SK-N-SH treated with all-trans-retinoic acid at 6 μM for 48 hours (cell line): Measurements from ENCODE around the gene COPG2.
A peak's percentile ranks its signal among the peaks of the same experiment; 100 is the strongest.

ENCODE experiments used
- ATAC-seq: fragments of 200-7000 bp; cut with Tn5 transposase; 3 replicates; pipeline ENCODE4 v1.9.1; 2020; ENCODE audit warnings: mild to moderate bottlenecking, moderate library complexity
- ARNTL ChIP-seq: fragments of 450-650 bp; formaldehyde crosslinking; IDR thresholded peaks from 2 replicates; pipeline ENCODE4 v1.5.0; 2020; ENCODE audit warnings: low read depth, mild to moderate bottlenecking, moderate library complexity, borderline replicate concordance
- CREB5 ChIP-seq: fragments of 250-450 bp; sonication (Bioruptor Pico); IDR thresholded peaks from 2 replicates; pipeline ENCODE4 v1.5.1; 2020; ENCODE audit warnings: low read depth, mild to moderate bottlenecking, moderate library complexity
- ESRRG ChIP-seq: fragments of 250-450 bp; sonication (Bioruptor Pico); IDR thresholded peaks from 2 replicates; pipeline ENCODE4 v1.6.1; 2021; ENCODE audit warnings: mild to moderate bottlenecking
- PATZ1 ChIP-seq: fragments of 250-450 bp; sonication (Bioruptor Pico); IDR thresholded peaks from 2 replicates; pipeline ENCODE4 v1.8.0; 2020; ENCODE audit warnings: mild to moderate bottlenecking, moderate library complexity, borderline replicate concordance
- POU6F1 ChIP-seq: fragments of 250-450 bp; sonication (Bioruptor Pico); IDR thresholded peaks from 2 replicates; pipeline ENCODE4 v1.8.0; 2021; ENCODE audit warnings: low read depth, mild to moderate bottlenecking, moderate library complexity, borderline replicate concordance
- PPARA ChIP-seq: fragments of 250-450 bp; sonication (Bioruptor Pico); IDR thresholded peaks from 2 replicates; pipeline ENCODE4 v1.5.0; 2020; ENCODE audit warnings: mild to moderate bottlenecking, borderline replicate concordance
- SNAI2 ChIP-seq: fragments of 250-450 bp; sonication (Bioruptor Pico); IDR thresholded peaks from 2 replicates; pipeline ENCODE4 v1.5.0; 2020; ENCODE audit warnings: mild to moderate bottlenecking, moderate library complexity
- TOX ChIP-seq: fragments of 250-450 bp; sonication (Bioruptor Pico); IDR thresholded peaks from 2 replicates; pipeline ENCODE4 v1.8.0; 2021; ENCODE audit warnings: mild to moderate bottlenecking, moderate library complexity, borderline replicate concordance
- TSHZ2 ChIP-seq: fragments of 250-450 bp; sonication (Bioruptor Pico); IDR thresholded peaks from 2 replicates; pipeline ENCODE4 v1.5.0; 2020; ENCODE audit warnings: mild to moderate bottlenecking, moderate library complexity
- ZC3H10 ChIP-seq: fragments of 250-450 bp; sonication (Bioruptor Pico); IDR thresholded peaks from 2 replicates; pipeline ENCODE4 v1.5.1; 2021; ENCODE audit warnings: mild to moderate bottlenecking, moderate library complexity
- ZFP3 ChIP-seq: fragments of 250-450 bp; sonication (Bioruptor Pico); IDR thresholded peaks from 2 replicates; pipeline ENCODE4 v1.5.0; 2020; ENCODE audit warnings: mild to moderate bottlenecking, moderate library complexity
- ZFP30 ChIP-seq: fragments of 450-650 bp; formaldehyde crosslinking; IDR thresholded peaks from 2 replicates; pipeline ENCODE4 v1.5.0; 2022; ENCODE audit warnings: mild to moderate bottlenecking, moderate library complexity
- ZNF565 ChIP-seq: fragments of 450-650 bp; formaldehyde crosslinking; conservative IDR thresholded peaks from 2 replicates; pipeline ENCODE4 v1.5.0; 2020; ENCODE audit warnings: low read depth, mild to moderate bottlenecking, moderate library complexity
- ZNF70 ChIP-seq: fragments of 450-650 bp; formaldehyde crosslinking; IDR thresholded peaks from 2 replicates; pipeline ENCODE4 v1.5.0; 2020; ENCODE audit warnings: mild to moderate bottlenecking, moderate library complexity
- ZNF8 ChIP-seq: fragments of 450-650 bp; formaldehyde crosslinking; IDR thresholded peaks from 2 replicates; pipeline ENCODE4 v1.5.0; 2020; ENCODE audit warnings: mild to moderate bottlenecking, moderate library complexity

The COPG2 gene

GRCh38 chr7:130493275-130493873 is 175.2 kb downstream of the COPG2 start:
- no peak for ATAC-seq
- TF ChIP-seq SNAI2 (no peak), POU6F1 (CRISPR knock-in tag) (no peak), TSHZ2 (CRISPR knock-in tag) (no peak), ZNF8 (CRISPR knock-in tag) (no peak)

GRCh38 chr7:130492523-130493274 is 175.8 kb downstream of the COPG2 start:
- TF ChIP-seq SNAI2: no peak
- no peak for TF ChIP-seq POU6F1 (CRISPR knock-in tag)
- no peak for TF ChIP-seq CREB5 (CRISPR knock-in tag)
- TF ChIP-seq ARNTL: no peak
- no peak for TF ChIP-seq ZFP30 (CRISPR knock-in tag)
- TF ChIP-seq ZNF565 (CRISPR knock-in tag): no peak
- no peak for TF ChIP-seq PPARA
- no peak for TF ChIP-seq ZC3H10 (CRISPR knock-in tag)
- TF ChIP-seq ZNF8 (CRISPR knock-in tag): no peak
- no peak for TF ChIP-seq ESRRG
- TF ChIP-seq PATZ1 (CRISPR knock-in tag): no peak
- no peak for TF ChIP-seq TSHZ2 (CRISPR knock-in tag)
- no peak for TF ChIP-seq TOX
- no peak for ATAC-seq

GRCh38 chr7:130491841-130492522 is 176.6 kb downstream of the COPG2 start, which contains the start of gene MEST:
MEST (plus strand) TSS chr7:130492085; CDS start chr7:130492314, 229 bp downstream.
- peak; percentile 36 for ATAC-seq
- TF ChIP-seq ZFP3 (CRISPR knock-in tag) (no peak), ARNTL (no peak), ZNF70 (CRISPR knock-in tag) (no peak)
- TF ChIP-seq, all 23 proteins: peak for 0
